AG09319 (cell line): ENCODE data around the gene CYB5D1.

Source experiments
- DNase-seq: peaks from one replicate; pipeline ENCODE4 v3.0.0-alpha.2; 2010; ENCODE audit warnings: low read depth; ENCODE audit errors: extremely low read depth
- CTCF ChIP-seq: IDR thresholded peaks from 2 replicates; pipeline ENCODE4 v1.5.1; 2011; ENCODE audit warnings: low read depth, mild to moderate bottlenecking, inconsistent platforms, low read length, moderate library complexity

Gene CYB5D1

GRCh38 chr17:7852262-7852670 is 5.5 kb upstream of the CYB5D1 start:
- TF ChIP-seq CTCF, result no peak

GRCh38 chr17:7852919-7853690 is 4.7 kb upstream of the CYB5D1 start:
- no peak for TF ChIP-seq CTCF
- DNase-seq, result no peak

More at GRCh38 chr17:7852262-7852670, 5.5 kb upstream of the CYB5D1 start:
- DNase-seq, result no peak

- no peak for TF ChIP-seq CTCF
- DNase-seq, result no peak
These were observed 4.1 kb upstream of the CYB5D1 start for GRCh38 chr17:7853691-7854038.

- TF ChIP-seq CTCF, result no peak
These were observed 3.6 kb upstream of the CYB5D1 start for GRCh38 chr17:7854078-7854777.

GRCh38 chr17:7854851-7855659 is 2.7 kb upstream of the CYB5D1 start, which contains the start of gene TMEM88:
TMEM88 (plus strand) TSS chr17:7855066; CDS start chr17:7855075, 9 bp downstream.
- TF ChIP-seq CTCF, result no peak
- DNase-seq, result no peak

More at GRCh38 chr17:7854078-7854777, 3.6 kb upstream of the CYB5D1 start:
- DNase-seq, result no peak

GRCh38 chr17:7855660-7856010 is 2.2 kb upstream of the CYB5D1 start:
- TF ChIP-seq CTCF, result no peak
- DNase-seq, result no peak
